Panc1 (cell line): Measurements from ENCODE around the gene FANCC. TPM values are rescaled to one million over a fixed set of nuclear protein-coding genes. Genes with fewer than 3 reads are reported as not detected.

Experiments used
- ATAC-seq: fragments of 200-7000 bp; cut with Tn5 transposase; 2 replicates; pipeline ENCODE4 v1.9.1; 2020; ENCODE audit warnings: mild to moderate bottlenecking, moderate library complexity
- BruUV-seq: library from RNA; stranded (reverse); fragments of 400-500 nt; replicated peaks from 2 replicates; lab custom pipeline; 2021; lab: Mats Ljungman, UMichigan
- CTCF ChIA-PET: fragments of 300-600 bp; sonication (Branson Sonifier 250); formaldehyde crosslinking; loops from one replicate; lab custom pipeline; 2022; ENCODE audit warnings: antibody characterized with exemption; lab: Charles Lee
- POLR2A ChIA-PET: fragments of 300-600 bp; sonication (Branson Sonifier 250); formaldehyde crosslinking; loops from one replicate; lab custom pipeline; 2022; ENCODE audit warnings: antibody characterized with exemption; lab: Charles Lee
- DNase-seq: peaks from one replicate; pipeline ENCODE4 v3.0.0-alpha.2; 2010; ENCODE audit warnings: low read depth, low spot score
- H3K27ac ChIP-seq: 2 replicates; pipeline ENCODE4 v1.5.1; 2011; ENCODE audit warnings: mild to moderate bottlenecking, low read length, inconsistent platforms
- H3K27me3 ChIP-seq: fragments of 200-500 bp; sonication (Bioruptor generic); 2 replicates; pipeline ENCODE4 v1.6.0; 2014; ENCODE audit warnings: low read length, inconsistent platforms; ENCODE audit not compliant: control insufficient read depth, insufficient read depth
- H3K36me3 ChIP-seq: fragments of 200-500 bp; sonication (Bioruptor generic); 2 replicates; pipeline ENCODE4 v1.5.1; 2014; ENCODE audit warnings: inconsistent platforms, mild to moderate bottlenecking, low read length, moderate library complexity; ENCODE audit not compliant: control insufficient read depth, insufficient read depth
- H3K4me1 ChIP-seq: 2 replicates; pipeline ENCODE4 v1.5.1; 2011; ENCODE audit warnings: inconsistent platforms, mild to moderate bottlenecking, low read length, moderate library complexity; ENCODE audit not compliant: control insufficient read depth, insufficient read depth
- H3K4me3 ChIP-seq, 2 experiments: 2 replicates each; pipeline ENCODE4 v1.5.1; 2011 to 2012; ENCODE audit warnings: low read depth in 2 of 2, low read length in 2 of 2, mild to moderate bottlenecking in 2 of 2, inconsistent platforms in 1 of 2, moderate library complexity in 1 of 2
- H3K9me3 ChIP-seq: fragments of 200-500 bp; sonication (Bioruptor generic); 2 replicates; pipeline ENCODE4 v1.5.1; 2014; ENCODE audit warnings: low read depth, mild to moderate bottlenecking, inconsistent platforms, low read length, moderate library complexity; ENCODE audit not compliant: control insufficient read depth, insufficient read depth
- CTCF ChIP-seq: fragments of 450-650 bp; IDR thresholded peaks from 2 replicates; pipeline ENCODE4 v1.5.1; 2017; ENCODE audit warnings: mild to moderate bottlenecking
- POLR2AphosphoS5 ChIP-seq: IDR thresholded peaks from 2 replicates; pipeline ENCODE4 v1.6.1; 2012; ENCODE audit warnings: mild to moderate bottlenecking, low read depth, low read length, moderate library complexity
- REST ChIP-seq, 2 experiments: IDR thresholded peaks; 2 replicates each; pipeline ENCODE4 v1.6.1; 2011 to 2012; ENCODE audit warnings: low read depth in 2 of 2, control low read depth in 1 of 2, low read length in 1 of 2, mild to moderate bottlenecking in 1 of 2, moderate library complexity in 1 of 2; ENCODE audit not compliant: insufficient read depth in 1 of 2
- SIN3A ChIP-seq: IDR thresholded peaks from 2 replicates; pipeline ENCODE4 v1.6.1; 2012; ENCODE audit warnings: low read depth, mild to moderate bottlenecking, low read length, moderate library complexity, borderline replicate concordance; ENCODE audit not compliant: insufficient read depth
- TCF7L2 ChIP-seq: IDR thresholded peaks from 2 replicates; pipeline ENCODE4 v1.6.1; 2011; ENCODE audit warnings: mild to moderate bottlenecking, low read depth, low read length, inconsistent platforms
- in situ Hi-C: cut with HindIII; loops from 2 replicates; pipeline ENCODE4 v1.10.0; 2016; ENCODE audit warnings: low sequenced_read_pairs, low pct_unique_long_range_greater_than_20kb
- intact Hi-C: fragments of 100-400 bp; cut with micrococcal nuclease; formaldehyde crosslinking; loops from one replicate; pipeline ENCODE4 v1.10.0; 2022; ENCODE audit not compliant: unreplicated experiment
- total RNA-seq: library from RNA; stranded (reverse); gene quantifications from one replicate; pipeline ENCODE4 v1.2.1, GENCODE V29; 2021; ENCODE audit not compliant: unreplicated experiment

FANCC gene
- total RNA-seq, 1 experiment from 2014 or later: 17.8 TPM

GRCh38 chr9:95242613-95243012 is 74.9 kb downstream of the FANCC start:
- Histone ChIP-seq H3K4me1 (no peaks in the 10 kb centered on the region), H3K4me3 (no peak overlapping the region), H3K27me3 (no peaks in the 10 kb centered on the region), H3K9me3 (no peaks in the 10 kb centered on the region), H3K36me3 (no peaks in the 10 kb centered on the region; the same call in 1 of the 2 replicates), H3K27ac (no peak overlapping the region)
- TF ChIP-seq REST (IDR thresholded peaks at IDR 0.05; ENCODE audit: insufficient read depth in 1 of 2, low read depth in 2 of 2, low read length in 1 of 2): no peak
- no peak for TF ChIP-seq POLR2AphosphoS5
- no peak for TF ChIP-seq SIN3A
- no peak for TF ChIP-seq TCF7L2
- no peak for TF ChIP-seq CTCF
- ATAC-seq (no peak), DNase-seq (no peak)
- ChIA-PET CTCF (interaction anchor here (0.6 to 0.7 kb wide), 2 partner anchors 119 to 573 kb away, joined by 5 to 7 read pairs; no protein-coding TSS in a partner anchor), POLR2A (interaction anchor here (0.6 kb wide), 1 partner anchor 574 kb away, joined by 3 read pairs; no protein-coding TSS in a partner anchor)
- no TSS peak for BruUV-seq
- in situ Hi-C loops: no loop called here
- intact Hi-C loops: no loop called here

- H3K4me1 ChIP-seq: no peaks in the 10 kb centered on the region
- H3K27me3 ChIP-seq: no peaks in the 10 kb centered on the region
- no peak for ATAC-seq
- BruUV-seq: no TSS peak
- no peak for TF ChIP-seq SIN3A
- H3K9me3 ChIP-seq: no peaks in the 10 kb centered on the region
- in situ Hi-C loops: no loop called here
- POLR2A ChIA-PET: no interaction called here
- H3K4me3 ChIP-seq: no peak overlapping the region
- intact Hi-C loops: no loop called here
- no peak for DNase-seq
- CTCF ChIA-PET: no interaction called here
- H3K27ac ChIP-seq: no peak overlapping the region
- H3K36me3 ChIP-seq: no peaks in the 10 kb centered on the region
Measured at GRCh38 chr9:95239071-95239470, 78.4 kb downstream of the FANCC start.

GRCh38 chr9:95237336-95237735 is 80.2 kb downstream of the FANCC start:
- intact Hi-C loops: no loop called here
- POLR2A ChIA-PET: no interaction called here

More at GRCh38 chr9:95237336-95237735, 80.2 kb downstream of the FANCC start:
- in situ Hi-C loops: no loop called here
- Histone ChIP-seq H3K4me1 (no peaks in the 10 kb centered on the region), H3K9me3 (no peaks in the 10 kb centered on the region), H3K4me3 (no peak overlapping the region), H3K27ac (no peak overlapping the region), H3K27me3 (no peaks in the 10 kb centered on the region), H3K36me3 (no peaks in the 10 kb centered on the region)
- no TSS peak for BruUV-seq
- DNase-seq: no peak
- no peak for TF ChIP-seq POLR2AphosphoS5
- no peak for TF ChIP-seq CTCF
- TF ChIP-seq TCF7L2: no peak
- no peak for TF ChIP-seq SIN3A
- no peak for TF ChIP-seq REST (IDR thresholded peaks at IDR 0.05; ENCODE audit: insufficient read depth in 1 of 2, low read depth in 2 of 2, low read length in 1 of 2)
- CTCF ChIA-PET: no interaction called here
- ATAC-seq: no peak
